Ovary (tissue), 3 donors: ENCODE data around the gene EFEMP1.

ENCODE experiments used
- CTCF ChIP-seq, 3 donors: fragments of 450-650 bp in 2 of 3; fragments of 200-600 bp in 1 of 3; IDR thresholded peaks; one replicate each; pipeline versions ENCODE4 v1.5.1 to v1.8.0; 2016 to 2022; ENCODE audit warnings: antibody characterized with exemption in 3 of 3, mild to moderate bottlenecking in 1 of 3
- POLR2A ChIP-seq: fragments of 450-650 bp; IDR thresholded peaks from one replicate; pipeline ENCODE4 v1.6.1; 2017; ENCODE audit warnings: antibody characterized with exemption, mild to moderate bottlenecking, moderate library complexity
- donor health status: DM: no; HTN: no; CAD: no.

- TF ChIP-seq POLR2A (no peak), CTCF (IDR thresholded peaks at IDR 0.05) (peak in 1 of 3 donors; percentile 17)
These were observed 30.9 kb upstream of the EFEMP1 start for GRCh38 chr2:55954306-55955035.
